ENCODE measurements around the gene C2orf76.

C2orf76 gene

DNA sequence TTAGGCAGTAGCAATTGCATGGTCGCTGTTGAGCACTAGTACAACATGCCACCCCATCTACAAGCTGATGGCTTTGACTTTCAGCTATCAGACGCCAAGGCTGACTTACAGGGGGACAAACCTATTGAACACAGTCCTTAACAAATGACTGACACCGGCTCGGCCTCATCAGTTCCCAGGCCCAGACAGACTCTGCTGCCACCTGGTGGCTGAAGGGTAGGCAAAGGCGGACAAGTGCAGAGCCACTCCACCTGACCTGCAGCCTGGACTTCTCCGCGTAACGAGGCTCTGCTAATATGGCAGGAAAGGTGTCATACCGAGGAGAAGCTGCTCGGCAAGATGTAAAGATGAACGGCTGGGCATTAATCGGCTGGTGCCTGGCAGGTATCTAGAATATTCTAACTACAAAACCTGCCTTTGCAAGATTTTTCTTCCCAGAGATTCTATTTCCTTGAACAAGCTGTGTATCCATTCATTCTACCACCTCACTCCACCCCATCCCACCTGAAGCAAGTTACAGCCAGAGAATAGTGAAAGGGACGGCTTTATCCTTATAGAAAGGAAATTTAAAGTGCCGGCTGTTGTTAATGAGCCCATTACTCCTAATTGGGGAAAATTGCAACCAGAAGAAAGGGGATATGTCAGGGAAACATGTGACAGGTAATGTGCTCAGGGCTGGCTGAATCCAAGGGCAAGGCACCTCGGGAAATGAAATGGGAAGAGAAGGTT is 75.6 kb downstream of the C2orf76 start:
- DNase-seq (ENCODE audit: low read depth) = peak; percentile 8
- no peak overlapping the region for H3K4me3 ChIP-seq (ENCODE audit: low read length)
- TF ChIP-seq, protein P1, sequence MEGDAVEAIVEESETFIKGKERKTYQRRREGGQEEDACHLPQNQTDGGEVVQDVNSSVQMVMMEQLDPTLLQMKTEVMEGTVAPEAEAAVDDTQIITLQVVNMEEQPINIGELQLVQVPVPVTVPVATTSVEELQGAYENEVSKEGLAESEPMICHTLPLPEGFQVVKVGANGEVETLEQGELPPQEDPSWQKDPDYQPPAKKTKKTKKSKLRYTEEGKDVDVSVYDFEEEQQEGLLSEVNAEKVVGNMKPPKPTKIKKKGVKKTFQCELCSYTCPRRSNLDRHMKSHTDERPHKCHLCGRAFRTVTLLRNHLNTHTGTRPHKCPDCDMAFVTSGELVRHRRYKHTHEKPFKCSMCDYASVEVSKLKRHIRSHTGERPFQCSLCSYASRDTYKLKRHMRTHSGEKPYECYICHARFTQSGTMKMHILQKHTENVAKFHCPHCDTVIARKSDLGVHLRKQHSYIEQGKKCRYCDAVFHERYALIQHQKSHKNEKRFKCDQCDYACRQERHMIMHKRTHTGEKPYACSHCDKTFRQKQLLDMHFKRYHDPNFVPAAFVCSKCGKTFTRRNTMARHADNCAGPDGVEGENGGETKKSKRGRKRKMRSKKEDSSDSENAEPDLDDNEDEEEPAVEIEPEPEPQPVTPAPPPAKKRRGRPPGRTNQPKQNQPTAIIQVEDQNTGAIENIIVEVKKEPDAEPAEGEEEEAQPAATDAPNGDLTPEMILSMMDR (conservative IDR thresholded peaks at IDR 0.05; ENCODE audit: low read length) = peak; percentile 51

DNA sequence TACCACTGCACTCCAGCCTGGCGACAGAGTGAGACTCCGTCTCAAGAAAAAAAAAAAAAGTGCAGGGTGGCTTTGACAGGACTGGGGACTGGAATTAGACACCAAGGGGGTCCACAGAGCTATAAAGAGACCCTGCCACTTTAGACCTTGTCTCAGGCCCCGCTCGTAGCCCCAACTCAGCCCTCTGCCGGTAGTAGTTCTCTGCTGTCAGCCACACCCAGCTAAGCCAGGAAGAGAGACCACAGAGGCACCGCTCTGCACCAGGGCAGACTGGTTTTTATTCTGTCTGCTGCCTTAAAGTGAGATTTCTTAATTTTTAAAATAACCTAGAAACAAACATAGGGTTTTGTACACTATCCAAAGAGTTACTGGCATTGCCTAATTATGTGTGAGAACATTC is 77.0 kb downstream of the C2orf76 start:
- DNase-seq (ENCODE audit: low read depth) = no peak
- TF ChIP-seq, protein P1 (conservative IDR thresholded peaks at IDR 0.05; ENCODE audit: low read length) = no peak
- no peak overlapping the region for H3K4me3 ChIP-seq (ENCODE audit: low read length)

DNA sequence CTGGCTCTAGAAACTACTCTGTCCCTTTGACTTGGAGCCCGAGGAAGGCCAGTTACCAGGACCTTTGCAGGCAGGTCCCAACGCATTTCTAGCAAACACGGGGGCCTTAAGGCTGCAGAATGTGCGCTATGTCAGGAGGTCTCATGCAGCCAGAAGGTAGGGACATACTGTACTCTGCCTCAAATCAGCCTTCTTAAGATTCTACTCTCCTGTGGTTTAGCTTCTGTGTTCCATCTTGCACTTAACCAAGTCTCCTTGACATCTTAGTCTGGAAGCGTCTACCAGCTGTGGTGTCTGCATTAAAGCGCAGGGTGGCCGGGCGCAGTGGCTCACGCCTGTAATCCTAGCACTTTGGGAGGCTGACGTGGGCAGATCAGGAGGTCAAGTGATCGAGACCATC is 77.5 kb downstream of the C2orf76 start:
- TF ChIP-seq, protein P1 (conservative IDR thresholded peaks at IDR 0.05; ENCODE audit: low read length) = no peak
- no peak overlapping the region for H3K4me3 ChIP-seq (ENCODE audit: low read length)
- no peak for DNase-seq (ENCODE audit: low read depth)

DNA sequence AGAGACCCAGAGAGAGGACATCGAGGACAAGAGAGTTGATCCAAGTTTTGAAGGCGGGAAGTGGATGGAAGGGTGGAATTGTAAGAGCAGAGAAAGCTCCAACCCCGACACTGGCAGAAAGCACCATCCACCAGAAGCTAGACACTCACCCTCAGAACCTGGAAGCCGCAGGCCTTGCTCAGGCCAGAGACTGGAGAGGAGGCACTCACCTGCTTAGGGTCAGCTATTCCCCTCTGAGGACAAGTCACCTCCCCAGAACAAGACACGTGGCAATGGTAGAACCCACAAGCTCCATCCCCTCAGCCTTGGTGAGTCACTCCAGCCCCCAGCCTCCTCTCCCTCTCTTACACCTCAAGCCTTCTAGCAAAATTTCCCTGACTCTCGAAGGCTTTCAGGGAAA is 78.1 kb downstream of the C2orf76 start:
- TF ChIP-seq, protein P1 (conservative IDR thresholded peaks at IDR 0.05; ENCODE audit: low read length) = no peak
- DNase-seq (ENCODE audit: low read depth) = no peak
- H3K4me3 ChIP-seq (ENCODE audit: low read length) = no peak overlapping the region

DNA sequence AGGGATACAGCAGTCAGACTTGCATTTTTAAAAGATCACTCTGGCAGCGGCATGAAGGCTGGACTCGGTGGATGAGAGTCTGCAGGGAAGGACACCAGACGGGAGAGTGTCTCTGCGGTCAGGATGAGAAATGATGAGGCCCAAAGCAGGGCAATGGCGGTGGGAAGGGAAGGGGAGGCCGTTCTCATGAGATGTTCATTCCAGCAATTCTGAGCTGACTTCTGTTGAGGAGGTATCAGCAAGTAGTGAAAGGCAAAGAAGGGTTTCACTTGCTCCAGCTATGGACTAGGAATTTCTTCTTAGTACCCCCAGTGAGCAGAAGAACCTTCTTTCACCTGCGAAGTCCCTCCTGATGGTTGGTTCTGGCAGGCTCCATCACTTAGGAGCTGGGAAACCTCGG is 80.0 kb downstream of the C2orf76 start:
- no peak for DNase-seq (ENCODE audit: low read depth)
- TF ChIP-seq, protein P1 (conservative IDR thresholded peaks at IDR 0.05; ENCODE audit: low read length) = no peak
- no peak overlapping the region for H3K4me3 ChIP-seq (ENCODE audit: low read length)

DNA sequence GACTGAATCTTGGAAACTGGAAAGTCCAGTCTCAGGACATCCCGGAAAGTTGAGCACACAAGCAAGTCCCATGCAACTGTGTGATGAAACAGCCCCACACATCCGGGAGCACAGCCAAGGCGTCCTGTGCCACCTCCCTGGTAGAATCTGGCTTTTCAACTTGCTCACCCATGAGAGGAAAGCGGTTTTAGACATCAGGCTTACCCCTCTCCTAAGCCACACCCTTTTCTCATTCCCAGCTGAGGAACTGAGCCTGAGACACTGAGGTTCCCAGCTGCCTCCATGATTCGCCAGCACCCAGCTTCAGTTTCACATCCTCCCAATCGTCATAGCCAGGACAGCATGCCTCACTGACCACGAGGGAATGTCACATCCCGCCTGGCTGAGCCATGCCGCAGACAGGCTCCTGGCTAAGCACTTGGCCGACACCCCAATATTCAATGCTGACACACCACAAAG is 82.7 kb downstream of the C2orf76 start:
- H3K4me3 ChIP-seq (ENCODE audit: low read length) = peak overlapping the region; percentile 26
- TF ChIP-seq, protein P1 (conservative IDR thresholded peaks at IDR 0.05; ENCODE audit: low read length) = no peak
- DNase-seq (ENCODE audit: low read depth) = peak; percentile 95

DNA sequence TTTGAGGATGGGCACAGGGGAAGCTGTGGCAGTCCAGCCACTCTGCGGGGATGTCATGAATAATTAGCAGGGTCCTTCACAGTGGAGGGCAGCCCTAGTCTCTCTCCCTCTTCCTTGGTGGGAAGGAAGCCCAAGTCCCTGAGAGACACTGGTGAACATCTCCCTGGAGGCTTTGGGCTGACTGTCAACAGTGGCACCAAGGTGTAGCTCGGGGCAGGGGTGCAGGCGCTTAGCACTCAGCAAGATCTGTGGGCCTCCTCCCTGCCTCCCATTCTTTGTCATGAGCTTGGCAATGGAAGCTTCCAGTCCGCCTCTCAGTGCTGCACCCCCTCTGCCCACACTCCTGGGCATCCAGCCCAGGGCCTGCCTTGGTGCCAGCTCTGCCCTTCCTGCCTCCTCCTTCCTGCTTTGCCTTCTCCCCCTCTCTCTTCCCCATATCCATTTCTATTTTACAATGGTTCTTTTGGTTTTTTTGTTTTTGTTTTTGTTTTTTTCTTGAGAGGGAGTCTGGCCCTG is 83.6 kb downstream of the C2orf76 start:
- no peak overlapping the region for H3K4me3 ChIP-seq (ENCODE audit: low read length)
- TF ChIP-seq, protein P1 (conservative IDR thresholded peaks at IDR 0.05; ENCODE audit: low read length) = no peak
- DNase-seq (ENCODE audit: low read depth) = no peak

All from AG10803 (cell line).